ENCODE measurements around the gene PDIA2.

DNA sequence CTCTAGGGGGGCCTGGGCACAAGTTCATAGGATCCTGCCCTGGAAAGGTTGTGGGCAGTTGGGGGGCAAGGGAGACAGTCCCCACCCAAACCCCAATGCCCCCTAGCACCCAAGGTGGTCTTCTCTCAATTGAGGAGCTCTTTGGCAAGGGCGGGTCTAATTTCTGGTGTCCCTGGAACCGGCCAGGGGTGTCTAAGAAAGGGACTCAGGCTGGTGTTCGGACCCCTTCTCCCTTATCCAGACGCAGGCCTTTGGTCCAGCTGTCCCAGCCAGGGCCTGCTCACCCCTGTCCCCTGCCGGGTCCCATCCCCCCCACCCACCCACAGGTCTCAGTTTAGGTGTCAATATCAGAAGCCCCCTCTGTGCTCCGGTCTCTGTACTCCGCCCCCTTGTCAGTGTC lies 3.4 kb upstream of the PDIA2 start:
- TF ChIP-seq CTCF (conservative IDR thresholded peaks at IDR 0.05; ENCODE audit: low read depth, low read length) (no peak), EZH2phosphoT487 (IDR thresholded peaks at IDR 0.05; ENCODE audit: borderline replicate concordance, low read length) (no peak)

Data from PC-3 (cell line).